Body of pancreas (tissue), 4 donors: ENCODE data around the gene LRRC1. TPM values are rescaled to one million over a fixed set of nuclear protein-coding genes. Genes with fewer than 3 reads are reported as not detected.

Experiments
- ATAC-seq: fragments of 150-250 bp; one replicate; pipeline ENCODE4 v1.9.1; 2016
- DNase-seq, 4 donors: peaks; one replicate each; pipeline ENCODE4 v3.0.0-alpha.2; 2019
- H3K27ac ChIP-seq, 4 donors: fragments of 200-600 bp; sonication (generic); 1 replicate in 3 of 4; 2 replicates in 1 of 4; pipeline versions ENCODE4 v1.5.1 to v1.6.1; 2016 to 2019; ENCODE audit warnings: mild to moderate bottlenecking in 1 of 4, mixed read lengths in 1 of 4, moderate library complexity in 1 of 4
- H3K27me3 ChIP-seq, 2 donors: fragments of 200-600 bp; sonication (generic); one replicate each; pipeline ENCODE4 v1.6.0; 2016; ENCODE audit warnings: mild to moderate bottlenecking in 1 of 2
- H3K36me3 ChIP-seq, 2 donors: fragments of 200-600 bp; sonication (generic); replicated peaks in 1 of 2; 2 replicates each; pipeline ENCODE4 v1.5.1; 2016; ENCODE audit warnings: low read depth in 2 of 2; ENCODE audit not compliant: insufficient read depth in 1 of 2
- H3K4me1 ChIP-seq: fragments of 200-600 bp; sonication (generic); one replicate; pipeline ENCODE4 v1.6.0; 2016
- H3K4me3 ChIP-seq, 2 donors: fragments of 200-600 bp; sonication (generic); 1 replicate in 1 of 2; 2 replicates in 1 of 2; pipeline ENCODE4 v1.5.1; 2016 to 2019
- H3K9me3 ChIP-seq, 3 donors: fragments of 200-600 bp; sonication (generic); 1 replicate in 2 of 3; 2 replicates in 1 of 3; pipeline ENCODE4 v1.5.1; 2016
- POLR2A ChIP-seq, 3 donors: fragments of 450-650 bp; IDR thresholded peaks; one replicate each; pipeline ENCODE4 v1.6.1; 2016; ENCODE audit warnings: antibody characterized with exemption in 3 of 3, mild to moderate bottlenecking in 2 of 3
- WGBS, 2 donors: methylation state at CpG; one replicate each; pipeline ENCODE4 v1.1.5; 2017; 5-methylcytosine and 5-hydroxymethylcytosine counted together
- intact Hi-C: fragments of 100-400 bp; cut with DNase I; formaldehyde crosslinking; loops from one replicate; pipeline ENCODE4 v1.15.1; 2023
- total RNA-seq, 2 donors: library from RNA; depleted of rRNA; stranded (reverse); fragments of >200 nt; gene quantifications; one replicate each; pipeline ENCODE4 v1.1.0, GENCODE V29; 2016
- TF ChIP-seq, protein P1 (sequence below), 7 experiments: fragments of 450-650 bp in 4 of 7; fragments of 200-600 bp in 3 of 7; sonication (generic) in 3 of 7; IDR thresholded peaks; one replicate each; pipeline ENCODE4 v1.5.1; 2016 to 2019; ENCODE audit warnings: antibody characterized with exemption in 7 of 7

Gene LRRC1
- total RNA-seq, 2 donors from 2014 or later: 13.2 to 17.1 TPM

DNA sequence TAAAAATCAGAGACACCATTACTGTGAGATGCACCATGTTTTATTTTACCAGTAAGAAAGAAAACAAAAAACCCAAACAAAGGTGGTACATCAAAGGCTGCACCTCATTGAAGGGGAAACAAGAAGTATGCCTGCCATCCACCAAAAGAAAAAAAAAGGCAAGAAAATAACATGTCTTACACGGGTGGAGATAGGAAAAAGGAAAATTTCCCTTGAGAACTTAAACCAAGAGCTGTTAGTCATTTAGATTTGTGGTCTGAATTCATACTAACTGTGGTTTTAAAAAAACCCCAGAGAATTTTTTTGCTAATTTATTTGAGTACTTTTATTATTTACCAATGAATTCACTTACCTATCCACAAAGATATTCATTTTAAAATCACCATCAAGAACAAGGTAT lies 144.0 kb downstream of the LRRC1 start:
- H3K27ac ChIP-seq: no peak overlapping the region
- no peaks in the 10 kb centered on the region for H3K9me3 ChIP-seq
- intact Hi-C loops: no loop called here
- no peaks in the 10 kb centered on the region for H3K4me1 ChIP-seq
- ATAC-seq (no peak), DNase-seq (no peak)
- 52 to 53% methylated on average over 1 of the region's 1 CpG for WGBS, 2 donors
- H3K27me3 ChIP-seq: no peaks in the 10 kb centered on the region
- no peak overlapping the region for H3K4me3 ChIP-seq
- H3K36me3 ChIP-seq: no peaks in the 10 kb centered on the region
- TF ChIP-seq, protein P1, sequence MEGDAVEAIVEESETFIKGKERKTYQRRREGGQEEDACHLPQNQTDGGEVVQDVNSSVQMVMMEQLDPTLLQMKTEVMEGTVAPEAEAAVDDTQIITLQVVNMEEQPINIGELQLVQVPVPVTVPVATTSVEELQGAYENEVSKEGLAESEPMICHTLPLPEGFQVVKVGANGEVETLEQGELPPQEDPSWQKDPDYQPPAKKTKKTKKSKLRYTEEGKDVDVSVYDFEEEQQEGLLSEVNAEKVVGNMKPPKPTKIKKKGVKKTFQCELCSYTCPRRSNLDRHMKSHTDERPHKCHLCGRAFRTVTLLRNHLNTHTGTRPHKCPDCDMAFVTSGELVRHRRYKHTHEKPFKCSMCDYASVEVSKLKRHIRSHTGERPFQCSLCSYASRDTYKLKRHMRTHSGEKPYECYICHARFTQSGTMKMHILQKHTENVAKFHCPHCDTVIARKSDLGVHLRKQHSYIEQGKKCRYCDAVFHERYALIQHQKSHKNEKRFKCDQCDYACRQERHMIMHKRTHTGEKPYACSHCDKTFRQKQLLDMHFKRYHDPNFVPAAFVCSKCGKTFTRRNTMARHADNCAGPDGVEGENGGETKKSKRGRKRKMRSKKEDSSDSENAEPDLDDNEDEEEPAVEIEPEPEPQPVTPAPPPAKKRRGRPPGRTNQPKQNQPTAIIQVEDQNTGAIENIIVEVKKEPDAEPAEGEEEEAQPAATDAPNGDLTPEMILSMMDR (IDR thresholded peaks at IDR 0.05): no peak
- TF ChIP-seq POLR2A (IDR thresholded peaks at IDR 0.05): no peak

DNA sequence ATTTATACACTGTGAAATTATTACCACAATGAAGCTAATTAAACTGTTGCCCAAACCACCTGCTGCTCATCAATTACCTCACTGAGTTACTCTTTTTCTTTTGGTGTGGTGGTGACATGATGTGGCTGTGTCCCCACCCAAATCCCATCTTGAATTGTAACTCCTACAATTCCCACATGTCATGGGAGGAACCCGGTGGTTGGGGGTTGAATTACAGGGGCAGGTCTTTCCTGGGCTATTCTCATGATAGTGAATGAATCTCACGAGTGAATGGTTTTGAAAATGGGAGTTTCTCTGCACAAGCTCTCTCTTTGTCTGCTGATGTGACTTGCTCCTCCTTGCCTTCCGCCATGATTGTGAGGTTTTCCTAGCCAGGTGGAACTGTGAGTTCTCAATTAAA lies 145.0 kb downstream of the LRRC1 start:
- H3K27me3 ChIP-seq: no peaks in the 10 kb centered on the region
- ATAC-seq (no peak), DNase-seq (no peak)
- H3K36me3 ChIP-seq: no peaks in the 10 kb centered on the region
- WGBS, 2 donors: 80 to 88% methylated on average over 3 of the region's 3 CpGs
- no peak for TF ChIP-seq POLR2A (IDR thresholded peaks at IDR 0.05)
- TF ChIP-seq, protein P1 (IDR thresholded peaks at IDR 0.05): no peak
- no peak overlapping the region for H3K4me3 ChIP-seq
- H3K9me3 ChIP-seq: no peaks in the 10 kb centered on the region
- no peaks in the 10 kb centered on the region for H3K4me1 ChIP-seq
- intact Hi-C loops: no loop called here
- H3K27ac ChIP-seq: no peak overlapping the region

DNA sequence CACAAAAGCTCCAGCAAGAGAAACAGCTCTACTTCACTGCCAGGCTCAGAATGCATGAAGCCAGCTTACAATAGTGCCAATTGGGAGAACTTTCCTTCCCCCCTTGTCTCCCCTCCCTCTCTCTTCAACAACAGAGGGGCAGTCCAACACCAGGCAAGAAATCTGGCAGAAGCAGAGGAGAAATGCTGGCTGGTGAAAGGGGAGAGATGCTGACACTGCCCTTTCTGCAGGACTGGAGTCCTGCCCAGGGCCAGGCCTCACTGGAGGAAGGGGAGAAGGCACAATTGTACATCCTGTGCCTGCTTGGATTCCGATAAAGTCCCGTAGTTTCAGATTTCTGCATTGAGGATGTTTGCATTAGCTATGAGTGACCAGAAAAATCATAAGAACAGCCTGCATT lies 148.6 kb downstream of the LRRC1 start:
- TF ChIP-seq, protein P1 (IDR thresholded peaks at IDR 0.05): no peak
- TF ChIP-seq POLR2A (IDR thresholded peaks at IDR 0.05): no peak
- 47 to 50% methylated on average over 2 of the region's 2 CpGs for WGBS, 2 donors
- Histone ChIP-seq H3K27ac (no peak overlapping the region), H3K4me1 (no peaks in the 10 kb centered on the region), H3K4me3 (no peak overlapping the region), H3K27me3 (no peaks in the 10 kb centered on the region), H3K36me3 (no peaks in the 10 kb centered on the region), H3K9me3 (no peaks in the 10 kb centered on the region)
- intact Hi-C loops: no loop called here
- no peak for ATAC-seq
- no peak for DNase-seq

DNA sequence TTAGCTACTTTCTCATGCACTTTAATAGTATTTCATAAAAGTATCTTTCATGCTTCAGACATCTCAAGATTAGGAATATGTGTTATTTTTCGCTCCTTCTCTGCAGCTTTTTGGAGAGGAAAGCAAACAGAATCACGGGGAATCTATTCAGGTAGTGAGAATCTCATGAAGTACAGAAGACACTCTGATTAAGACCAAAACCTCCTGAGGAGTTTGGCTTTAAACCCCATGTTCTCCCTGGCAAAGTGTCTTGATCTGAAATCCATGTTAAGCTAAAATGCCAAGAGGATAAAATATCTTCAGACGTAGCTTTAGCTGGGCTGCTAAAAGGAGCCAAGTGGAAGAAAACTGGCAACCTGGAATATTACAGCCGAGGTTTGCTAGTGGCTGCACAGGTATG lies 149.3 kb downstream of the LRRC1 start:
- DNase-seq: no peak
- no peak for TF ChIP-seq POLR2A (IDR thresholded peaks at IDR 0.05)
- TF ChIP-seq, protein P1 (IDR thresholded peaks at IDR 0.05): no peak
- H3K9me3 ChIP-seq: no peaks in the 10 kb centered on the region
- H3K4me3 ChIP-seq: no peak overlapping the region
- ATAC-seq: no peak
- no peaks in the 10 kb centered on the region for H3K4me1 ChIP-seq
- no peak overlapping the region for H3K27ac ChIP-seq
- 46 to 70% methylated on average over 4 of the region's 4 CpGs for WGBS, 2 donors
- no peaks in the 10 kb centered on the region for H3K36me3 ChIP-seq
- intact Hi-C loops: no loop called here
- H3K27me3 ChIP-seq: no peaks in the 10 kb centered on the region

DNA sequence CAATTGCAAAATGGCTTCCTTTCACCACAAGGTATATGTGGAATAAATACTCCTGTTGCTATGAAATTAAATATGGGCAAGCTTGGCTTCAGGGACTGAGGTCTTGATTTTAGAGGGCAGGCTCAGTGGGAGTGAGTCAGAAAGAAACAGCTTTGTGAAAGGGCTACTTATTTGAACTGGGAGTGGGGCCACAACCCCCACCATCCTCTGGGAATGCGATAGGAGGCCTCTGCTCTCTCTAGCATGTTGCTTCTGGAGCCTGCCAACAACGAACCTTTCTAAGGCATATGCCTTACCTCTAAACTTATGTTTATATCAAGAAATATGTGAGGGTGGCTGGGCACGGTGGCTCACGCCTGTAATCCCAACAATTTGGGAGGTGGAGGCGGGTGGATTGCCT lies 149.7 kb downstream of the LRRC1 start:
- no peak overlapping the region for H3K4me3 ChIP-seq
- H3K27me3 ChIP-seq: no peaks in the 10 kb centered on the region
- TF ChIP-seq, protein P1 (IDR thresholded peaks at IDR 0.05): no peak
- no peak for TF ChIP-seq POLR2A (IDR thresholded peaks at IDR 0.05)
- ATAC-seq (no peak), DNase-seq (no peak)
- intact Hi-C loops: no loop called here
- H3K36me3 ChIP-seq: no peaks in the 10 kb centered on the region
- H3K27ac ChIP-seq: no peak overlapping the region
- no peaks in the 10 kb centered on the region for H3K4me1 ChIP-seq
- no peaks in the 10 kb centered on the region for H3K9me3 ChIP-seq
- 78 to 84% methylated on average over 5 of the region's 5 CpGs for WGBS, 2 donors
